Adipocyte (in vitro differentiated cells): ENCODE data around the gene PEX14.

Experiments
- DNase-seq: peaks from one replicate; pipeline ENCODE4 v3.0.0-alpha.2; 2015; ENCODE audit warnings: low read depth
- H3K27me3 ChIP-seq: replicated peaks from 2 replicates; pipeline ENCODE4 v1.7.0; 2013; ENCODE audit warnings: mild to moderate bottlenecking, low read length, moderate library complexity; ENCODE audit not compliant: control insufficient read depth, insufficient read depth
- H3K36me3 ChIP-seq: 2 replicates; pipeline ENCODE4 v1.7.0; 2013; ENCODE audit warnings: low read length, mild to moderate bottlenecking, moderate library complexity; ENCODE audit not compliant: control insufficient read depth, insufficient read depth, severe bottlenecking
- H3K4me1 ChIP-seq: 2 replicates; pipeline ENCODE4 v1.7.0; 2013; ENCODE audit warnings: mild to moderate bottlenecking, low read length, moderate library complexity; ENCODE audit not compliant: control insufficient read depth, insufficient read depth
- H3K4me3 ChIP-seq: 2 replicates; pipeline ENCODE4 v1.7.0; 2013; ENCODE audit warnings: mild to moderate bottlenecking, low read length, moderate library complexity
- H3K9ac ChIP-seq: 2 replicates; pipeline ENCODE4 v1.7.0; 2013; ENCODE audit warnings: mild to moderate bottlenecking, low read length, moderate library complexity
- H3K9me3 ChIP-seq: 2 replicates; pipeline ENCODE4 v1.7.0; 2013; ENCODE audit warnings: mild to moderate bottlenecking, low read length, moderate library complexity; ENCODE audit not compliant: control insufficient read depth

PEX14 gene

GRCh38 chr1:10556430-10557005 is 81.8 kb downstream of the PEX14 start:
- Histone ChIP-seq H3K27me3 (no peaks in the 10 kb centered on the region), H3K9ac (no peak overlapping the region), H3K36me3 (no peaks in the 10 kb centered on the region), H3K4me1 (peaks cover 7% of the 10 kb centered on the region), H3K9me3 (no peaks in the 10 kb centered on the region), H3K4me3 (no peak overlapping the region)
- DNase-seq: no peak

- DNase-seq: no peak
- no peak overlapping the region for H3K4me3 ChIP-seq
- no peaks in the 10 kb centered on the region for H3K36me3 ChIP-seq
- H3K9ac ChIP-seq: no peak overlapping the region
- no peaks in the 10 kb centered on the region for H3K9me3 ChIP-seq
- no peaks in the 10 kb centered on the region for H3K27me3 ChIP-seq
- H3K4me1 ChIP-seq: peaks cover 7% of the 10 kb centered on the region
Measured at GRCh38 chr1:10557714-10558113, 83.0 kb downstream of the PEX14 start.

- H3K27me3 ChIP-seq: no peaks in the 10 kb centered on the region
- no peak overlapping the region for H3K9ac ChIP-seq
- peaks cover 7% of the 10 kb centered on the region for H3K4me1 ChIP-seq
- no peak for DNase-seq
- peaks cover 7% of the 10 kb centered on the region for H3K9me3 ChIP-seq
- H3K36me3 ChIP-seq: no peaks in the 10 kb centered on the region
- H3K4me3 ChIP-seq: no peak overlapping the region
Measured at GRCh38 chr1:10559386-10559785, 84.6 kb downstream of the PEX14 start.

- Histone ChIP-seq H3K4me3 (no peak overlapping the region), H3K36me3 (no peaks in the 10 kb centered on the region), H3K9me3 (peaks cover 9% of the 10 kb centered on the region), H3K27me3 (no peaks in the 10 kb centered on the region), H3K9ac (no peak overlapping the region), H3K4me1 (no peaks in the 10 kb centered on the region)
- no peak for DNase-seq
Measured at GRCh38 chr1:10561497-10561896, 86.7 kb downstream of the PEX14 start.

- H3K9ac ChIP-seq: no peak overlapping the region
- H3K4me1 ChIP-seq: no peaks in the 10 kb centered on the region
- no peak for DNase-seq
- no peaks in the 10 kb centered on the region for H3K36me3 ChIP-seq
- peaks cover 9% of the 10 kb centered on the region for H3K9me3 ChIP-seq
- no peaks in the 10 kb centered on the region for H3K27me3 ChIP-seq
- H3K4me3 ChIP-seq: no peak overlapping the region
Measured at GRCh38 chr1:10561955-10562354, 87.2 kb downstream of the PEX14 start.

DNA sequence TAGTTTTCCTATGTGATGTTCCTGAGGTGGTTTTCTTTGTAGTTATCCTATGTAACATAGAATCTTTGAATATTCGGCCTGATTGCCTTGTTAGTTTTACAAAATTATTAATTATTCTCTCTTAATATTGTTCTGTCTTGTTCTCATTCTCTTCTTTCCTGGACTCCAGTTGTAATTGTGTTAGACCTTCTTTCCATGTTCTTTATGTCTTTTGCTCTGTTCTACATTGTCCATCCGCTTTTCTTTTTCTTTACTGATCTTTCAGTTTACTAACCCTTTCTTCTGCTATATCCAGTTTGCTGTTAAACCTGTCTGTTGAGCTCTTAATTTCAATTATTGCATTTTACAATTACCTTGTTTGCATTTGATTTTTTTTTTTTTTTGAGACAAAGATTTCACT is 89.3 kb downstream of the PEX14 start:
- H3K9me3 ChIP-seq: peaks cover 9% of the 10 kb centered on the region
- no peaks in the 10 kb centered on the region for H3K36me3 ChIP-seq
- no peak overlapping the region for H3K9ac ChIP-seq
- no peaks in the 10 kb centered on the region for H3K4me1 ChIP-seq
- DNase-seq: no peak
- no peak overlapping the region for H3K4me3 ChIP-seq
- H3K27me3 ChIP-seq: no peaks in the 10 kb centered on the region

GRCh38 chr1:10569531-10569930 is 94.8 kb downstream of the PEX14 start:
- H3K9ac ChIP-seq: no peak overlapping the region
- no peak for DNase-seq

DNA sequence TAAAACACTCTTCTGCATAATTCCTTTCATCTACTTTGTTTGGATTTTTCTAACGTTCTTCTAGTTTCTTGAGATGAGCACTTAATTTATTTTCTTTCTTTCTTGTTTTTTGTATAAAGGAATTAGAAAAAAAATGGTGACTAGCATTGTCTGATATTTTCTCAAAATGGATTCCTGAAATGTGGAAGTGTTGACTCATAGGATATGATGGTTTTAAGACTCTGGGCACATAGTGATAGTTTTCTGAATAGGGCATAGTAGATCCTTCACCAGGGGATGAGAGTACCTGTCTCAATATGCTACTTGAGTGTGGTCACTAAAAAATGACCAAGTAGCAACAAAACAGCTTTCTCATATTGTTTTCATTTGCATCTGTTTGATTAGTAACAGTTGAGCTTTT is 100.9 kb downstream of the PEX14 start:
- peak; percentile 54 for DNase-seq
- Histone ChIP-seq H3K9me3 (no peaks in the 10 kb centered on the region), H3K9ac (no peak overlapping the region), H3K4me1 (no peaks in the 10 kb centered on the region), H3K36me3 (peaks cover 8% of the 10 kb centered on the region), H3K4me3 (no peak overlapping the region), H3K27me3 (no peaks in the 10 kb centered on the region)

More at GRCh38 chr1:10569531-10569930, 94.8 kb downstream of the PEX14 start:
- H3K4me1 ChIP-seq: no peaks in the 10 kb centered on the region
- no peaks in the 10 kb centered on the region for H3K36me3 ChIP-seq
- peaks cover under 1% of the 10 kb centered on the region for H3K9me3 ChIP-seq
- no peak overlapping the region for H3K4me3 ChIP-seq
- H3K27me3 ChIP-seq: no peaks in the 10 kb centered on the region

DNA sequence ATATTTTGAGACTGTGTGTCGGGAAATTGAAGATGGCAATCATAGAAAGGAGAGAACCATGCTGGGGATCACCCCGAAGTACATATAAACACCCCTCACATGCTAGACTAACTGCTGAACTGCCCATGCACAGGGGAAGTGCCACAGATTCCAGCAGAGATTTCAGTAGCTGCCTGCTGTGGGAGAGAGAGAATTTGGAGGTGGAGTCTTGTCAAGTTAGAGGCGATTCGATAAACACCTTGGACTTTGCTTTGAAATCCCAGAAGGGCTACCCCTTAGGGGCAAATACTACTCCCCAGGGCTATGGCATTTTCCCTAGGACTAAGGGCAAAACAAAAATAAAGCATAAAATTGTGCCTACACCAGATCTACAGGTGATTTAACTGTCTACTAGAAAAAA is 103.3 kb downstream of the PEX14 start:
- Histone ChIP-seq H3K36me3 (peaks cover 8% of the 10 kb centered on the region), H3K27me3 (no peaks in the 10 kb centered on the region), H3K4me1 (no peaks in the 10 kb centered on the region), H3K9ac (no peak overlapping the region), H3K9me3 (no peaks in the 10 kb centered on the region), H3K4me3 (no peak overlapping the region)
- DNase-seq: no peak

GRCh38 chr1:10583641-10584040 is 108.9 kb downstream of the PEX14 start:
- H3K4me1 ChIP-seq: no peaks in the 10 kb centered on the region
- no peak overlapping the region for H3K4me3 ChIP-seq
- H3K36me3 ChIP-seq: peaks cover 7% of the 10 kb centered on the region
- DNase-seq: no peak
- no peak overlapping the region for H3K9ac ChIP-seq
- peaks cover 8% of the 10 kb centered on the region for H3K9me3 ChIP-seq
- H3K27me3 ChIP-seq: no peaks in the 10 kb centered on the region

DNA sequence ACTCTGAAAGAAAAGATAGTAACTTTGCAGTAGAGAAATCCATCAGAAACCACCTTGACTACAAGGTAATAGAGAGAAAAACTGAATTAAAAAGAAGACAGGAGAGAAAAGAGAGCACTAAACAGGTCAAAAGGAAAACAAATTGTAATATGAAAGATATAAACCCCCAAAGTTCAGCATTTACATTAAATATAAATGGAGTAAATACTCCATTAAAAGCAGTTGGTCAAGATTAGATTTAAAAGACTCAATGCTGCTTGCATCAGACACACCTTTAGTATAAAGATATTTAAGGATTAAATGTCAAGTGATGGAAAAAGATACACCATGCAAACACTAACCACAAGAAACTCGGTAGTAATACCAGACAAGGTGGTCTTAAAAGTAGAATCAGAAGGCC is 110.5 kb downstream of the PEX14 start:
- H3K27me3 ChIP-seq: no peaks in the 10 kb centered on the region
- DNase-seq: no peak
- H3K9ac ChIP-seq: no peak overlapping the region
- peaks cover 7% of the 10 kb centered on the region for H3K36me3 ChIP-seq
- H3K9me3 ChIP-seq: peaks cover 8% of the 10 kb centered on the region
- no peak overlapping the region for H3K4me3 ChIP-seq
- no peaks in the 10 kb centered on the region for H3K4me1 ChIP-seq

DNA sequence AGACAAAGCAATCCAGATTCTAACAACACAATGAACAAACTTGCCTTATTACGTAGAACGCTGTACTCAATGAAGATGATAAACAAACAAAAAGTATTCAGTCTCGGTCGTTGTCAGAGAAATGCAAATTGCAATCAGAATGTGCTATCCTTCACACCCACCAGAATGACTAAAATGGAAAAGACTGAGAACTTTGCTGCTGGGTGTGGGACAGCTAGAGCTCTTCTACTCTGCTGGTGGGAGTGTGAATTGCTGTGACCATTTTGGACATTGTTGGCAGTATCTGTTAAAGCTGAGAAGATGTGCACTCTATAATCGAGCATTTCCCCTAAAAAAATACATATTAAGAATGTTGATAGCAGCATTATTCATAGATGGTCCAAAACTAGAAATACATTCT is 111.4 kb downstream of the PEX14 start:
- Histone ChIP-seq H3K9me3 (peaks cover 8% of the 10 kb centered on the region), H3K36me3 (peaks cover 7% of the 10 kb centered on the region), H3K27me3 (no peaks in the 10 kb centered on the region), H3K4me3 (no peak overlapping the region), H3K9ac (no peak overlapping the region), H3K4me1 (no peaks in the 10 kb centered on the region)
- no peak for DNase-seq
